ENCODE results near the gene ISM2. TPM values are rescaled to one million over a fixed set of nuclear protein-coding genes. Genes with fewer than 3 reads are reported as not detected.

Gene ISM2
- total and polyA plus RNA-seq, 9 of the 15 experiments (the other 6 are each of a cell fraction or from before 2014, with no cell fraction given): 0.08 to 0.11 TPM; not detected in 7

- H3K4me2 ChIP-seq (ENCODE audit: insufficient read depth, low read length): no peak overlapping the region
- WGBS (ENCODE audit: insufficient coverage, low coverage, missing lambda C conversion rate): 62% methylated on average over 3 of the region's 3 CpGs
- no peak for ATAC-seq
- H3K4me3 ChIP-seq: no peak overlapping the region
- DNase-seq (ENCODE audit: extremely low read depth in 1 of 4, low spot score in 3 of 4): no peak
- H4K20me1 ChIP-seq (replicated peaks; ENCODE audit: control insufficient read depth, insufficient read depth, low read length): no peaks in the 10 kb centered on the region
- H3K9me3 ChIP-seq (replicated peaks; ENCODE audit: control insufficient read depth, insufficient read depth, low read depth, low read length): no peaks in the 10 kb centered on the region
- no peak overlapping the region for H2AFZ ChIP-seq (ENCODE audit: low read depth, low read length)
- no peak overlapping the region for H3K27ac ChIP-seq (ENCODE audit: extremely low read depth, low read depth, low read length)
- no TSS peak for BruUV-seq (replicated peaks)
- ChIA-PET POLR2A (interaction anchor here (1.2 kb wide), 1 partner anchor 18 kb away, joined by 3 read pairs; no protein-coding TSS in a partner anchor), CTCF (ENCODE audit: low intra/inter-chr PET ratio) (no interaction called here)
- H3K9ac ChIP-seq (ENCODE audit: insufficient read depth in 1 of 2, low read depth in 2 of 2, low read length in 2 of 2): no peak overlapping the region
- peaks cover 37% of the 10 kb centered on the region; the same call in 2 of the 3 replicates for H3K36me3 ChIP-seq (ENCODE audit: control insufficient read depth, insufficient read depth, low read length)
- in situ Hi-C loops (cut with MboI) (no loop called here), intact Hi-C loops (cut with micrococcal nuclease) (no loop called here)
- no peaks in the 10 kb centered on the region for H3K79me2 ChIP-seq (ENCODE audit: control insufficient read depth, insufficient read depth, low read length)
- H3K27me3 ChIP-seq (ENCODE audit: control insufficient read depth in 2 of 2, insufficient read depth in 2 of 2, low read length in 2 of 2): no peaks in the 10 kb centered on the region
- FAIRE-seq: no peak
- no peaks in the 10 kb centered on the region for H3K9me1 ChIP-seq (ENCODE audit: control insufficient read depth, insufficient read depth, low read length)
- no peaks in the 10 kb centered on the region for H3K4me1 ChIP-seq (replicated peaks in 1 of 2; ENCODE audit: control insufficient read depth in 2 of 2, insufficient read depth in 2 of 2, low read length in 2 of 2)
- TF ChIP-seq, protein P1, sequence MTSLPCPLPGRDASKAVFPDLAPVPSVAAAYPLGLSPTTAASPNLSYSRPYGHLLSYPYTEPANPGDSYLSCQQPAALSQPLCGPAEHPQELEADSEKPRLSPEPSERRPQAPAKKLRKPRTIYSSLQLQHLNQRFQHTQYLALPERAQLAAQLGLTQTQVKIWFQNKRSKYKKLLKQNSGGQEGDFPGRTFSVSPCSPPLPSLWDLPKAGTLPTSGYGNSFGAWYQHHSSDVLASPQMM (CRISPR knock-in tag; IDR thresholded peaks at IDR 0.05): no peak
- TF ChIP-seq CAMTA2 (CRISPR knock-in tag; conservative IDR thresholded peaks at IDR 0.05) (no peak), SMAD2 (IDR thresholded peaks at IDR 0.05; ENCODE audit: low read depth, low read length) (no peak), ZNF407 (IDR thresholded peaks at IDR 0.05; ENCODE audit: low read depth) (no peak), MECOM (CRISPR knock-in tag; IDR thresholded peaks at IDR 0.05) (no peak), CREB1 (IDR thresholded peaks at IDR 0.05) (no peak), CREB1 (CRISPR knock-in tag; IDR thresholded peaks at IDR 0.05) (no peak), U2AF2 (optimal IDR thresholded peaks at IDR 0.05; ENCODE audit: low read depth, low read length) (no peak), TRIM28 (IDR thresholded peaks at IDR 0.05) (no peak), MAFK (IDR thresholded peaks at IDR 0.05; ENCODE audit: low read length) (no peak)
- TF ChIP-seq, protein P2, sequence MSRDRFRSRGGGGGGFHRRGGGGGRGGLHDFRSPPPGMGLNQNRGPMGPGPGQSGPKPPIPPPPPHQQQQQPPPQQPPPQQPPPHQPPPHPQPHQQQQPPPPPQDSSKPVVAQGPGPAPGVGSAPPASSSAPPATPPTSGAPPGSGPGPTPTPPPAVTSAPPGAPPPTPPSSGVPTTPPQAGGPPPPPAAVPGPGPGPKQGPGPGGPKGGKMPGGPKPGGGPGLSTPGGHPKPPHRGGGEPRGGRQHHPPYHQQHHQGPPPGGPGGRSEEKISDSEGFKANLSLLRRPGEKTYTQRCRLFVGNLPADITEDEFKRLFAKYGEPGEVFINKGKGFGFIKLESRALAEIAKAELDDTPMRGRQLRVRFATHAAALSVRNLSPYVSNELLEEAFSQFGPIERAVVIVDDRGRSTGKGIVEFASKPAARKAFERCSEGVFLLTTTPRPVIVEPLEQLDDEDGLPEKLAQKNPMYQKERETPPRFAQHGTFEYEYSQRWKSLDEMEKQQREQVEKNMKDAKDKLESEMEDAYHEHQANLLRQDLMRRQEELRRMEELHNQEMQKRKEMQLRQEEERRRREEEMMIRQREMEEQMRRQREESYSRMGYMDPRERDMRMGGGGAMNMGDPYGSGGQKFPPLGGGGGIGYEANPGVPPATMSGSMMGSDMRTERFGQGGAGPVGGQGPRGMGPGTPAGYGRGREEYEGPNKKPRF (IDR thresholded peaks at IDR 0.05; ENCODE audit: low read depth, low read length): no peak
- TF ChIP-seq, protein P3, sequence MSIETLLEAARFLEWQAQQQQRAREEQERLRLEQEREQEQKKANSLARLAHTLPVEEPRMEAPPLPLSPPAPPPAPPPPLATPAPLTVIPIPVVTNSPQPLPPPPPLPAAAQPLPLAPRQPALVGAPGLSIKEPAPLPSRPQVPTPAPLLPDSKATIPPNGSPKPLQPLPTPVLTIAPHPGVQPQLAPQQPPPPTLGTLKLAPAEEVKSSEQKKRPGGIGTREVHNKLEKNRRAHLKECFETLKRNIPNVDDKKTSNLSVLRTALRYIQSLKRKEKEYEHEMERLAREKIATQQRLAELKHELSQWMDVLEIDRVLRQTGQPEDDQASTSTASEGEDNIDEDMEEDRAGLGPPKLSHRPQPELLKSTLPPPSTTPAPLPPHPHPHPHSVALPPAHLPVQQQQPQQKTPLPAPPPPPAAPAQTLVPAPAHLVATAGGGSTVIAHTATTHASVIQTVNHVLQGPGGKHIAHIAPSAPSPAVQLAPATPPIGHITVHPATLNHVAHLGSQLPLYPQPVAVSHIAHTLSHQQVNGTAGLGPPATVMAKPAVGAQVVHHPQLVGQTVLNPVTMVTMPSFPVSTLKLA (conservative IDR thresholded peaks at IDR 0.05): no peak
Measured at GRCh38 chr14:77424862-77425261, 73.8 kb downstream of the ISM2 start.
